ENCODE measurements around the gene CLCNKA.
"Not testable (repeated sequence)": the region's sequence is repeated elsewhere in the genome, so short reads cannot be mapped to it uniquely, and the experiment has no call there.

CLCNKA gene

DNA sequence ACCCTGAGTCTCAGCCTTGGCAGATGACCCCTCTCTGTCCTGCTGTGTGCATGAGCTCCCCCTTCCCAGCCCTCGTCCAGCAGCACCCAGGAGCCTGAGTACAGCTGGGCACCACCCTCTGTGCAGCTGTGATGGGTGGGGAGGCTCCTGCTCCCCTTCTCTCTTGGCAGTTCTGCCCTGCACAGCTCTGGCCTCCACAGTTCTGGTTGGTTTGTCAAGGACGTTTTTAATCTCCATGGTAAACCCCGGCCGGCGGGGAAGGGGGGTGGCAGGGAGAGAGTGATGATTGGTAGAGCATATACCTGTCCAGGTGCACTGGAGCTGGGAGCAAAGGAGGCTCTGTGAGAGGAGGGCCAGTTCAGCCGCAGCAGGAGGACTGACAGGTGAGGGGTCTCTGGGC, at the start of gene CLCNKA:
Gene CLCNKA, plus strand, starts transcription at position 356 of the 400 bp plus-strand sequence. CDS start 584 bp downstream, outside the sequence.
- peak; percentile 60 for DNase-seq

DNA sequence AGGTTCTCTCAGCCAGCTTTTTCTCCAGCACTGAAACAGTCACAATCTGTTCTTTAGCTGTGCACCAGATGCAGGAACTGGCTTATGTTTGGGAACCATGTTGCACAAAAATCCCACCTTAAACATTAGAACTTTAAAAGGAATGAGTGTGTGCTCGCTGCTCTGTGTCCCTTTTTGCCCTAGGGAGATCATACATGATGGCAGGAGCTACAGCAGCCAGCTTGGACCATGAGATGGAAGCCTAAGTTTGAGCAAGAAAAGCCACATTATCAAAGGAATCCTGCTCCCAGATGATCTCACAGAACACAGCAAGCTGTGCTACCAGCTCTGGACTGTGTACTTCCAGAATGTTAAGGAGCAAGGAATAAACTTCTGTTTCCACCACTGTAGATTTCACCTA, 49.4 kb upstream of the CLCNKA start:
- DNase-seq, result no peak

DNA sequence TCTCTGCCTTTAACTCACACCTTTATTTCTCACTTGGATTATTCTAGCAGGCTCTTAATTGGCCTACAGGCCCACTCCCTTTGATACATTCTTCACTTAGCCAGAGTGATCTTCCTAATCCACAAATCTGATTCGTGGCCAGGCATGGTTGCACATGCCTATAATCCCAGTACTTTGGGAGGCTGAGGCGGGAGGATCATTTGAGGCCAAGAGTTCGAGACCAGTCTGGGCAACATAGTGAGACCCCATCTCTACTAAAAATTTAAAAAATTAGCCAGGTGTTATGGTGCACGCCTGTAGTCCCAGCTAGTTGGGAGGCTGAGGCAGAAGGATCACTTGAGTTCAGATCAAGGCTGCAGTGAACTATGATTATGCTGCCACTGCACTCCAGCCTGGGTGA, 48.1 kb upstream of the CLCNKA start:
- no peak for DNase-seq

GRCh38 chr1:15974855-15975254, 47.0 kb upstream of the CLCNKA start:
- no peak for DNase-seq

DNA sequence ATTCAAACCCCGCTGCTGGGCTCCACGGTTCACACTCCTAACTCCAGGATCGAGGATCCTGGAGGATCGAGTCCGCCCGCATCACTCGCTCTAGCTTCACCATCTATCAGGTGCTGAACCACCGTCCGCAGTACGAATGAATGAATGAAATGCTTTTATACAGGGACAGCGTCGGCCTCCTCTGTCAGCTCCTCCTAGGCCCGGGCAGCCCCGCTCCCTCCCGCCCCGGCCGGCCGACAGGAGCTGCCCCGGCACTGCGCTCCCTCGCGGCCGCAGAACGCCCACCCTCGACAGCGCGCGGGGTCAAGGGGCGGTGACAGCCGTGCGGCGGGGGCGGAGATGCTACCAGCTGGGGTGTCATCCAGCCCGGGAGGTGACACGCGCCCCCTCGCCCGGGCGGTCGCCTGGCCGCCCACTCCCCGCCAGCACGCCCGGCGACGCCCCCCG, 46.5 kb upstream of the CLCNKA start:
- peak; percentile 65 for DNase-seq

DNA sequence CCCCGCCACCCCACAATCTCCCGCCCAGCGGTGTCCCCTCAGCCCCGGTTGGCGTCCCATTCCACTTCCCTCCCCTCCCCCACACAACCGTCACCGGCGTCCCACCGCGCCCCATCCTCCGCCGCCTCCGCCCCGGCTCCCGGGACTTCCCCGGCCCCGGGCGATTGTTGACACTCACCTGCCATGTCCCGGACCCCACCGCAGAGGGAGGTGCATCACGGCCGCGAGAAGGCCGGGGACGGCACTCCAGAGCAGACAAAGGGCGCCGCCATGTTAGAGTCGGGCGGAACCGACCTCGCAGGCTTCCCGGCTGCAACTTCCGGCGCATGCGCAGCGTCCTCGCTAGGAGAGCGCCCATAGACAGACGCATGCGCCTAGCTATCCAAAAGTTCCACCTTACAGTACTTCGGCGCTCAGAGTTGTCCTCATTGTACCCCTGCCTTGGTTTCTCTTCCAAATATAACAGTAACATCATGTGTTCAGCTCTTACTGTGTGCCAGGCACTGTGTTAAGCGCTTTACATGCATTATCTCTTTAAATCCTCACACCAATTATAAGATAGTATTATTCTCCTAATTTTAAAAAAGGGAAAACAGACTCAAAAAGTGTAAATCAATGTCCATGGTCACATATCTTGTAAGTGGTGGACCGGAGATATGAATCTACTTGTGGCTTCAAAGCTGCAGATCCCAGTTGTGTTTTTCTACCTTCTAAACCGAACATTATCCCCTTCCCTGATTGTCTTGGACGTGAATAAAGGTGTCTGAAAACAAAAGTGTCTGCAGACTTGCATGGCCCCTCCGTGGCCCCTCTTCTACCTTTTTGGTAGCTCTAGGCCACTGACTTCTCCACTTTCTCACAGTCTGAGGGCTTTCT, 45.8 kb upstream of the CLCNKA start, which contains the start of gene ZBTB17:
Gene ZBTB17, minus strand, starts transcription at position 297 of the 876 bp plus-strand sequence. CDS start 27,606 bp downstream, outside the sequence.
- peak; percentile 97 for DNase-seq

DNA sequence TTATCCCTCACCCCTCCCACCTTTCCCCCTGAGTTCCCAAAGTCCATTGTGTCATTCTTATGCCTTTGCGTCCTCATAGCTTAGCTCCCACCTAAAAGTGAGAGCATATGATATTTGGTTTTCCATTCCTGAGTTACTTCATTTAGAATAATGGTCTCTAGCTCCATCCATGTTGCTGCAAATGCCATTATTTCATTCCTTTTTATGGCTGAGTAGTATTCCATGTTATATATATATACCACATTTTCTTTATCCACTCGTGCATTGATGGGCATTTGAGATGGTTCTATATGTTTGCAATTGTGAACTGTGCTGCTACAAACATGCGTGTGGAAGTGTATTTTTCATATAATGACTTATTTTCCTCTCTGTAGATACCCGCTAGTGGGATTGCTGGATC, 43.9 kb upstream of the CLCNKA start:
- DNase-seq, result not testable (repeated sequence)

DNA sequence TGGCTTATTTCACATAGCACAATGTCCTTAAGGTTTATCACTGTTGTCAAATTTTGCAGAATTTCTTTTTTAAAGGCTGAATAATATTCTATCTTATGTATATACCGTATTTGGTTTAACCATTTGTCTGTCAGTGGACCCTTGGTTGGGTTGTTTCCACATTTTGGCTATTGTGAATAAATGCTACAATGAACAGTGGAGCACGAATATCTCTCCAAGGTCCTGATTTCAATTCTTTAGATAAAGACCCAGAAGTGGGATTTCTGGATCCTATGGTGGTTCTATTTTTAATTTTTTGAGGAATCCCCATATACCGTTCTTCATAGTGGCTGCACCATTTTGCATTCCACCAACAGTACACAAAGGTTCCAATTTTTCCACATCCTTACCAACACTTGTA, 40.2 kb upstream of the CLCNKA start:
- DNase-seq, result no peak

GRCh38 chr1:15983275-15983674, 38.6 kb upstream of the CLCNKA start:
- DNase-seq, result no peak

DNA sequence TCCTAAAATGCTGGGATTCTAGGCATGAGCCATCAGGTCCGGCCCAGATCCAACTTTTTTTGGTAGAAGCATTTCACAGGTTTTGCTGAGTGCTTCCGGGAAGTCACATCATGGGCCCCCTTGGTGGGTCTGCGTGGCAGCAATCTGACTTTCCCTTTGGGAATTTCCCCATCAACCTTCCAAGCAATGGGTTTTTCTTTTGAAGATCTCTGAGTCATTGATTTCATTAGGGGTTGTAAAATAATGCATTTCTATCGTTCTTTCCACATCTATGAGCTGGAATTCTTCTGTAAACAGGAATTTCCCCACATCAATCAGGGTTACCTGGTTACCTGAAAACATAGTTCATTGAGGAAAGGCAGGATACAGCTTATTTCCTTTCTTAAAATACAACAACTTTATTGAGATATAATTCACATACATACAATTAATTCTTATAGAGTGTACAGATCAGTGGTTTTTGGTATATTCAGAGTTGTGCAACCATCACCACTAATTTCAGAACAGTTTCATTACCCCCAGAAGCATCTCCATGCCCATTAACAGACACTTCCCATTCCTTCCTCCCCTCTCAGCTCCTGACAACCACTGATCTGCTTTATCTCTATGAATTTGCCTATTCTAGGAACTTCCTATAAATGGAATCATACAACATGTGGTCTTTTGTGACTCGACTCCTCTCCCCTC, 36.1 kb upstream of the CLCNKA start:
- no peak for DNase-seq

GRCh38 chr1:15988856-15989736, 32.7 kb upstream of the CLCNKA start:
- no peak for DNase-seq

GRCh38 chr1:15989776-15990175, 32.1 kb upstream of the CLCNKA start:
- DNase-seq, result no peak

- no peak for DNase-seq
Measured at GRCh38 chr1:15991427-15992186, 30.2 kb upstream of the CLCNKA start.

GRCh38 chr1:15992187-15992553, 29.7 kb upstream of the CLCNKA start:
- no peak for DNase-seq

GRCh38 chr1:15992582-15993500, 29.0 kb upstream of the CLCNKA start:
- no peak for DNase-seq

- DNase-seq, result no peak
Measured at GRCh38 chr1:15993666-15994065, 28.2 kb upstream of the CLCNKA start.

GRCh38 chr1:15994081-15994480, 27.8 kb upstream of the CLCNKA start:
- peak; percentile 61 for DNase-seq

- peak; percentile 86 for DNase-seq
Measured at GRCh38 chr1:15994590-15995351, 27.1 kb upstream of the CLCNKA start.

- DNase-seq, result no peak
Measured at GRCh38 chr1:15997076-15997585, 24.7 kb upstream of the CLCNKA start.
